ENCODE results near the gene ZNF799.
"Not testable (repeated sequence)": the region's sequence is repeated elsewhere in the genome, so short reads cannot be mapped to it uniquely, and the experiment has no call there.

The ZNF799 gene

DNA sequence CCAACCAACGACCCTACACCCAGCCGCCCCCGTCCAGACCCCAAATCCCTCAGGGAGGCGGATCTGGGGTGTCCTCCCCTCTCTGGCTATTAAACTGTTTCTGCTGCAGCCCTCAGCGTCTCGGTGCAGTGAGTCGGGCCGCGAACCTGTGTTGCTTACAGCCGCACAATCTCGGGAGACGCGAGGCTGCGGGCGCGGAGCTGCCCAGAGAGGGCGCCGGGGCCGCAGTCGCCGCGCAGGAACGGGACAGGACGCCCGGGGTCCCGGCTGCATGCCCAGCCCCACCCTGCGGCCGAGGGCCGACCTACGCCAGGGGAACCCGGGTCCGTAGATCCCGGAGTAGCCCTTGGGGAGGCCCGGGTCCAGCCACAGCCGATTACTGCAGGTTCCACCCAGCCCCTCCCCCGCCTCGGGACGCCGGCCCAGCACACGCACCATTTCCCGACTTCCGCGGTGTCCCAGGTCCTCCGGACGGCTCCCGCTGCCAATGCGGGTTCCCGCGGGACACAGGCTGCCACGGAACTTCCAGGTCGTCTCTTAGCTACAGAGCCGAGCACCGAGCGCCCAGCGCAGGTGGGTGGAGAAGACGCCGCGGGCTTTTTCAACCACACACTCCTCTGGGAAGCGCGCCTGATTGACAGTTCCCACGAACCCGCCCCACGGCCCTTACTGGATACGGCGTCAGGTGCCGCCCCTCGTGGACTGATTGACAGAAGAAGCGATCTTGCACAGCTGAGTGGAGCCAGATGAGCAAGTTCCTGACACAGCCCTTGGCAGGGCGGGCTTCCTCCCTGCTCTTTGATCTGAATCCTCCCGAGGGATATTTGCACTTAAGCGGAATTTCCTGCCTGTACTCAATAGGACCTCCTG, at the start of gene ZNF799:
TSS of gene ZNF799 (minus strand) at position 639 of the 870 bp plus-strand sequence. CDS start at position 438, 201 bp downstream.
- peak; percentile 96 for DNase-seq (ENCODE audit: low read depth)

DNA sequence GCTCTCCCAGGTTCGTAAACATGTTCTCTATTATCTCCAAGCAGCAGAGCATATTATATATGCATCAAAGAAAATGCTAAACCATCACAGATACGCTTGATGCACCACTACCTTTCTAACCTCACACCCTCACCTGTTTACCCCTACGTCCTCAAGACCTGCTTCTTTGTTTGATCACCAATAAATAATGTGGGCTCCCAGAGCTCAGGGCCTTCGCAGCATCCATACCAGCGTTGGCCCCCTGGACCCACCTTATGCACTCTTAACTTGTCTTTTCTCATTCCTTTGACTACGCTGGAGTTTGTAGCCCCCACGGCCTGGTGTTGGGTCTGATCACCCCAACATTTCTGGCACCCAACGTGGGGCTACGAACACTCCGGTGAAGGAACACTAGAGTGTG, 49.8 kb upstream of the ZNF799 start:
- no peak for DNase-seq (ENCODE audit: low read depth)

DNA sequence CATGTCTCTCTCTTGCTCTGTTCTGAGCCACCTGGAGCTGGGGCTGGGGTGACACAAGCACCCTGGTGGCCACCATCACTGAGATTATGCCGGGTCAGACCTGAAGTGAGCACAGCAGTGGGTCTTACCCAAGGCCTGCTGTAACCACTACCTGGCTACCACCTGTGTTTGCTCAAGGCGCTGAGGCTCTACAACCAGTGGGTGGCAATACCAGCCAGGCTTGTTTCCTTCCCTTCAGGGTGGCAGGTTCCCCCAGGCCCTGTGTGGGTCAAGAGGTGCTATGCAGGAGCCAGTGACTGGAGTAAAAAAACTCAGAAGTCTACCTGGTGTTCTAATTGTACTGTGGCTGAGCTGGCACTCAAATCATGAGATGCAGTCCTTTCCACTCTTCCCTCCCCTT, 47.7 kb upstream of the ZNF799 start:
- DNase-seq (ENCODE audit: low read depth): no peak

DNA sequence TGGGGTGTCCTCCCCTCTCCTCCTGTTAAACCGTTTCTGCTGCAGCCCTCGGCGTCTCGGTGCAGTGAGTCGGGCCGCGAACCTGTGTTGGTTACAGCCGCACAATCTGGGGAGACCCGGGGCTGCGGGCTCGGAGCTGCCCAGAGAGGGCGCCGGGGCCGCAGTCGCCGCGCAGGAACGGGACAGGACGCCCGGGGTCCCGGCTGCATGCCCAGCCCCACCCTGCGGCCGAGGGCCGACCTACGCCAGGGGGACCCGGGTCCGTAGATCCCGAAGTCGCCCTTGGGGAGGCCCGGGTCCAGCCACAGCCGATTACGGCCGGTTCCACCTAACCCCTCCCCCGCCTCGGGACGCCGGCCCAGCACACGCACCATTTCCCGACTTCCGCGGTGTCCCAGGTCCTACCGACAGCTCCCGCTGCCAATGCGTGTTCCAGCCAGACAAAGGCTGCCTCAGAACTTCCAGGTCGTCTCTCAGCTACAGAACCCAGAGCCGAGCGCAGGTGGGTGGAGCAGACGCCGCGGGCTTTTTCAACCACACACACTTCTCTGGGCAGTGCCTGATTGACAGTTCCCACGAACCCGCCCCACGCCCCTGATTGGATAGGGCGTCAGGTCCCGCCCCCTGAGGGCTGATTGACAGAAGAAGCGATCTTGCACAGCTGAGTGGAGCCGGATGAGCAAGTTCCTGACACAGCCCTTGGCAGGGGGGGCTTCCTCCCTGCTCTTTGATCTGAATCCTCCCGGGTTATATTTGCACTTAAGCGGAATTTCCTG, 39.7 kb upstream of the ZNF799 start, which contains the start of gene ZNF443:
TSS of gene ZNF443 (minus strand) at position 481 of the 776 bp plus-strand sequence. CDS start at position 374, 107 bp downstream.
- DNase-seq (ENCODE audit: low read depth): peak; percentile 97

DNA sequence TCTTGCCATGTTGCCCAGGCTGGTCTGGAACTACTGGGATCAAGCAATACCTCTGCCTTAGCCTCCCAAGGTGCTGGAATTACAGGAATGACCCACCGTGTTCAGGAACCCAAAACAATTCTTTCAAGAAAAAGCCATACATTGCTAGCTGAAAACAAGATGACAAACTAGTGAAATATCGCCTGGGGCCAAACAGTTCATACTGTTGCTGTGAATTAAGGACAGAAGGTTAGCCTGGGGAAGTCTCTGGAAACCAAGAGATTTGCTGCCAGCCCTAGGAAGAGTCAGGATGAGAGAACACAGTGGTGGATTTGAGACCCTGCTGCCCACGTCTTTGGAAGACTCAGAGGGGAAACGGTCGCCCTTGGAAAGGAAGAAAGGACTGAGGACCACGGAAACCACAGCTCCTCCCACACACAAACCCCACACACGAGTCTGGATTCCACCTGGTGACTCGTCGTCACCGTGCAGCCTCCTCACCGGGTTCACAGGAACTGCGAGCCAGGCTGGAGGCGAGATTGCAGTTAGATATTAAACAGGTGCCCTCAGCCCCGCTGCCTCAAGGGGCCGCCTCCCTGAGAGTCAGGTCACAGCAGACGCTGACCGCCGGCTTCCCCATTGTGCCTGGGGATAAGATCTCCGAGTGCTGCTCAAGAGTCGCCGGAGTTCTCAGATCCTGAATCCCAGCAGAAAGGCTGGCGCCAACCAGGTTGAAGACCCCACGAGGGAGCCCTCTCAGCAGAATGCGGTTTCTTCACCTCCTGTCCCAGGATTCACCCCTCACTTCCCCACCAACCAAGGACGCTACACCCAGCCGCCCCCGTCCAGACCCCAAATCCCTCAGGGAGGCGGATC, 38.8 kb upstream of the ZNF799 start:
- peak; percentile 38 for DNase-seq (ENCODE audit: low read depth)

DNA sequence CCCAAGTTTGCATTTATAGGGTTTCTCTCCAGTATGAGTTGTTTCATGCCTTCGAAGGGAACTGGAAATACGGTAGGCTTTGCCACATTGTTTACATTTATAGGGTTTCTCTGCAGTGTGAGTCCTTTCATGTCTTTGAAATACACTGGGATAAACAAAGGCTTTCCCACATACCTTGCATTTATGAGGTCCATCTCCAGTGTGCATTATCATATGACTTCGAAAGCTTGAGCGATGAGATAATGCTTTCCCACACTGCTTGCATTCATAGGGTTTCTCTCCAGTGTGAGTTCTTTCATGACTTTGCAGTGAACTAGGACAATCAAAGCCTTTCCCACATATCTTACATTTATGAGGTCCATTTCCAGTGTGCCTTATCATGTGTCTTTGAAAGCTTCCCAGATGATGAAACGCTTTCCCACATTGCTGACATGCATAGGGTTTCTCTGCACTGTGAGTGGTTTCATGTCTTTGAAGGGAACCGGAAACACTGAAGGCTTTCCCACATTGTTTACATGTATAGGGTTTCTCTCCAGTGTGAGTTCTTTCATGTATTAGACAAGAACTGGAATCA, 29.7 kb upstream of the ZNF799 start:
- not testable (repeated sequence) for DNase-seq (ENCODE audit: low read depth)

DNA sequence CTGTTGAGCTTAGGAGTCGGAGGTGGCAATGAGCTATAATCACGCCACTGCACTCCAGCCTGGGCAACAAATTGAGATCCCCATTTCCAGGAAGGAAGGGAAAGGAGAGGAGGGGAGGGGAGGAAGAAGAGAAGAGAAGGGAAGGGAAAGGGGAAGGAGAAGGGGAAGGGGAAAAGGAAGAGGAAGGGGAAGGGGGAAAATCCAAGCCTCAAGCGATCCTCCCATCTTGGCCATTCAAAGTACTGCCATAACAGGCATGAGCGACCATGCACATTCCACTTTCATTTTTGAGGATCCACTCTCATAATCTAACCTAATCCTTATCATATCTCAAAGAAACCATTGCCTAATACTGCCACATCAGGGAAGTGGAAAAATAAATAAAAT, 24.8 kb upstream of the ZNF799 start:
- DNase-seq (ENCODE audit: low read depth): no peak

DNA sequence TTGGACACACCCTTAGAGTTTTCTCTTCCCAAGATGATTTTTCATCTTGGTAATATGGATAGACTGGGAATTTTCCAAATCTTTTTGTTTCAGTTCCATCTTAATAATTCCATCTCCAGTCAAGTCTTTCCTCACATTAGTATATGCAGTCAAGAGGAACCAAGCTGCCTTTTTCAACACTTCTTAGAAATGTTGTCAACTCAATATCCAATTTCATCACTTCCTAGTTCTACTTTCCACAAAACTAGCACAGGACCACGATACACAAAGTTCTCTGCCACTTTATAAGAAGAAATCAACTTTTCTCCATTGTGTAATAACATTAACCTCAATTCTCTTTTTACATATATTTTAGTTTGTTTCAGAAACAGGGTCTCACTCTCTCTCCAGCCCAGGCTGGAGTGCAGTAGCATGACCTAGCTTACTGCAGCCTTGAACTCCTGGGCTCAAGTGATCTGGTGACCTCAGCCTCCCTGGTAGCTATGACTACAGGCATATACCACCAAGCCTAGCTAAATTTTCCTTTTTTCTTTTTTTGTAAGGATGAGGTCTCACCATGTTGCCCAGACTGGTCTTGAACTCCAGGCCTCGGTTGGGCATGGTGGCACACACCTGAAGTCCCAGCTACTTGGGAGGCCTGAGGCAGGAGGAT, 24.3 kb upstream of the ZNF799 start:
- DNase-seq (ENCODE audit: low read depth): no peak

DNA sequence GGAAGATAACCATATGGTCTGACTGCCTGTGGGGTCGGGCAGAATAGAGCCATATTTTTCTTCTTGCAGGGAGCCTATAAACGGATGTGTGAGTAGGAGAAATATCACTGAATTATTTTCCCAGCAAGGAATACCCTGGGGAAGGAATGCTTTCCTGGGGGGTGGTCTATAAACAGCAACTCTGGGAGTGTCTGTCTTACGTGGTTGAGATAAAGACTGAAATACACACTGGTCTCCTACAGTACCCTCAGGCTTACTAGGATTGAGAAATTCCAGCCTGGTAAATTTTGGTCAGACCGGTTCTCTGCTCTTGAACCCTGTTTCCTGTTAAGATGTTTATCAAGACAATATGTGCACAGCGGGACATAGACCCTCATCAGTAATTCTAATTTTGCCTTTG, 16.2 kb upstream of the ZNF799 start:
- not testable (repeated sequence) for DNase-seq (ENCODE audit: low read depth)

DNA sequence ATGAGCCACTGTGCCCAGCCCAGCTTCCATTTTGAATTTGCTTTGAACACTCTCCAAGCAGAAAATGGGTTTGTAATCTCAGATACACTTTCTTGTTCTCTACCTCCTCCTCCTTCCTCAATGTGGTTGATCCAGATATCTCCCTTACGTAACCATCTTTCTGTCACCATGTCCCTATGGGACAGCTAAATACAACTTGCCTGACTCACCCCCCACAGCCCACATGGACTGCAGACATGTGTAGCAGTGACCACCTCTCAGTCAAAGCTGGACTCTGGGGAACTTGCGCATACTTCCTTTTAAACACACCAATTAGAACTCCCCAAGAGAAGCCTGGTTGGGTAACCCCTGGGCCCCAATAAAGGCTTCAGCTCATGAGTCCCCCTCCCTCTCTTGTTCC, 10.8 kb upstream of the ZNF799 start:
- no peak for DNase-seq (ENCODE audit: low read depth)

DNA sequence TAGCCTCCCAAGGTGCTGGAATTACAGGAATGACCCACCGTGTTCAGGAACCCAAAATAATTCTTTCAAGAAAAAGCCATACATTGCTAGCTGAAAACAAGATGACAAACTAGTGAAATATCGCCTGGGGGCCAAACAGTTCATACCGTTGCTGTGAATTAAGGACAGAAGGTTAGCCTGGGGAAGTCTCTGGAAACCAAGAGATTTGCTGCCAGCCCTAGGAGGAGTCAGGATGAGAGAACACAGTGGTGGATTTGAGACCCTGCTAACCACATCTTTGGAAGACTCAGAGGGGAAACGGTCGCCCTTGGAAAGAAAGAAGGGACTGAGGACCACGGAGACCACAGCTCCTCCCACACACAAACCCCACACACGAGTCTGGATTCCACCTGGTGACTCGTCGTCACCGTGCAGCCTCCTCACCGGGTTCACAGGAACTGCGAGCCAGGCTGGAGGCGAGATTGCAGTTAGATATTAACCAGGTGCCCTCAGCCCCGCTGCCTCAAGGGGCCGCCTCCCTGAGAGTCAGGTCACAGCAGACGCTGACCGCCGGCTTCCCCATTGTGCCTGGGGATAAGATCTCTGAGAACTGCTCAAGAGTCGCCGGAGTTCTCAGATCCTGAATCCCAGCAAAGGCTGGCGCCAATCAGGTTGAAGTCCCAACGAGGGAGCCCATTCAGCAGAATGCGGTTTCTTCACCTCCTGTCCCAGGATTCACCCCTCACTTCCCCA, 1.0 kb downstream of the ZNF799 start:
- peak; percentile 50 for DNase-seq (ENCODE audit: low read depth)

DNA sequence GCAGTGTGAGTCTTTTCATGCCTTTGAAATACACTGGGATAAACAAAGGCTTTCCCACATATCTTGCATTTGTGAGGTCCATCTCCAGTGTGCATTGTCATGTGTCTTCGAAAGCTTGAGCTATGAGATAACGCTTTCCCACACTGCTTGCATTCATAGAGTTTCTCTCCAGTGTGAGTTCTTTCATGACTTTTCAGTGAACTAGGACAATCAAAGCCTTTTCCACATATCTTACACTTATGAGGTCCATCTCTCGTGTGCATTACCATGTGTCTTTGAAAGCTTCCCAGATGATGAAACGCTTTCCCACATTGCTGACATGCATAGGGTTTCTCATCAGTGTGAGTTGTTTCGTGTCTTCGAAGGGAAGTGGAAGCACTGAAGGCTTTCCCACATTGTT, 9.9 kb downstream of the ZNF799 start:
- not testable (repeated sequence) for DNase-seq (ENCODE audit: low read depth)

DNA sequence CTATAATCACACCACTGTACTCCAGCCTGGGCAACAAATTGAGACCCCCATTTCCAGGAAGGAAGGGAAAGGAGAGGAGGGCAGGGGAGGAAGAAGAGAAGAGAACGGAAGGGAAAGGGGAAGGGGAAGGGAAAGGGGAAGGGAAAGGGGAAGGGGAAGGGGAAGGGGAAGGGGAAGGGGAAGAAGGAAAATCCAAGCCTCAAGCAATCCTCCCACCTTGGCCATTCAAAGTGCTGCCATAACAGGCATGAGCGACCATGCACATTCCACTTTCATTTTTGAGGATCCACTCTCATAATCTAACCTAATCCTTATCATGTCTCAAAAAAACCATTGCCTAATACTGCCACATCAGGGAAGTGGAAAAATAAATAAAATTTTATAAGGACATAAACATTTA, 14.7 kb downstream of the ZNF799 start:
- DNase-seq (ENCODE audit: low read depth): not testable (repeated sequence)

DNA sequence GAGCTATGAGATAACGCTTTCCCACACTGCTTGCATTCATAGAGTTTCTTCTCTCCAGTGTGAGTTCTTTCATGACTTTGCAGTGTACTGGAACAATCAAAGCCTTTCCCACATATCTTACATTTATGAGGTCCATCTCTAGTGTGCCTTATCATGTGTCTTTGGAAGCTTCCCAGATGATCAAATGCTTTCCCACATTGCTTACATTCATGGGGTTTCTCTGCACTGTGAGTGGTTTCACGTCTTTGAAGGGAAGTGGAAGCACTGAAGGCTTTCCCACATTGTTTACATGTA, 20.7 kb downstream of the ZNF799 start:
- no peak for DNase-seq (ENCODE audit: low read depth)

DNA sequence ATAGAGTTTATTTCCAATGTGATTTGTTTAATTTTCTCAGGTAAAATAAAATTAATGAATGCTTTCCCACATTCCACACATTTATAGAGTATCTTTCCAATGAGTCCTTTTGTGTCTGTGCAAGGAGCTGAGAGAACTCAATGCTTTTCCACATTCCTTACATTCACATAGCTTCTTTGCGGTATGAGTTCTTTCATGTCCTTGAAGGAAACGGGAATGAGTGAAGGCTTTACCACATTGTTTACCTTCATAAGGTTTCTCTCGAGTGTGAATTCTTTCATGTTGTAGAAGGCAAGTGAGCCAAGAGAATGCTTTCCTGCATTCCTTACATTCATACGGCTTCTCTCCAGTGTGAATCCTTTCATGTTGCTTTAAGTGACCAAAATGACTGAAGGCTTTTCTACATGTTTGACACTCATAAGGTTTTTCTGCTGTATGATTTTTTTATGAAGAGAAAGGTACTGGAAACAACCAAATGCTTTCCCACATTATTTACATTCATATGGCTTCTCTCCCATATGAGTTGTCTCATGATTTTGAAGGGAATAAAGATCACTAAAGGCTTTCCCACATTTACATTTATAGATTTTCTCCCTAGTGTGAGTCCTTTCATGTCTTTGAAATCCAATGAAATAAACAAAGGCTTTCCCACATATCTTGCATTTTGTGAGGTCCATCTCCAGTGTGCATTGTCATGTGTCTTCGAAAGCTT, 21.2 kb downstream of the ZNF799 start:
- DNase-seq (ENCODE audit: low read depth): no peak

DNA sequence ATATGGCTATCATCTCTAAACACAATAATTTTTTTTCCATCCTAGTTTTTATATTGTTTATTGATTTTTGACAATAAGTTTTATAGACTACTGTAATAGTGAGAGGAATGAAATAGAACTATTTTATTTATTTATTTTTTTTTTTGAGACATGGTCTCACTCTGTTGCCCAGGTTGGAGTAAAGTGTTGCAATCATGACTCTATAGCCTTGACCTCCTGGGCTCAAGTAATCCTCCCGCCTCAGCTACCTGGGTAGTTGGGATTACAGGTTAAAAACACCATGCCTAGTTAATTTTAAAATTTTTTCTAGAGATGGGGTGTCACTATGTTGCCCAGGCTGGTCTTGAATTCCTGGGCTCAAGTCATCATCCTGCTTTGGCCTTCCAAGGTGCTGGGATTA, 27.0 kb downstream of the ZNF799 start:
- no peak for DNase-seq (ENCODE audit: low read depth)

DNA sequence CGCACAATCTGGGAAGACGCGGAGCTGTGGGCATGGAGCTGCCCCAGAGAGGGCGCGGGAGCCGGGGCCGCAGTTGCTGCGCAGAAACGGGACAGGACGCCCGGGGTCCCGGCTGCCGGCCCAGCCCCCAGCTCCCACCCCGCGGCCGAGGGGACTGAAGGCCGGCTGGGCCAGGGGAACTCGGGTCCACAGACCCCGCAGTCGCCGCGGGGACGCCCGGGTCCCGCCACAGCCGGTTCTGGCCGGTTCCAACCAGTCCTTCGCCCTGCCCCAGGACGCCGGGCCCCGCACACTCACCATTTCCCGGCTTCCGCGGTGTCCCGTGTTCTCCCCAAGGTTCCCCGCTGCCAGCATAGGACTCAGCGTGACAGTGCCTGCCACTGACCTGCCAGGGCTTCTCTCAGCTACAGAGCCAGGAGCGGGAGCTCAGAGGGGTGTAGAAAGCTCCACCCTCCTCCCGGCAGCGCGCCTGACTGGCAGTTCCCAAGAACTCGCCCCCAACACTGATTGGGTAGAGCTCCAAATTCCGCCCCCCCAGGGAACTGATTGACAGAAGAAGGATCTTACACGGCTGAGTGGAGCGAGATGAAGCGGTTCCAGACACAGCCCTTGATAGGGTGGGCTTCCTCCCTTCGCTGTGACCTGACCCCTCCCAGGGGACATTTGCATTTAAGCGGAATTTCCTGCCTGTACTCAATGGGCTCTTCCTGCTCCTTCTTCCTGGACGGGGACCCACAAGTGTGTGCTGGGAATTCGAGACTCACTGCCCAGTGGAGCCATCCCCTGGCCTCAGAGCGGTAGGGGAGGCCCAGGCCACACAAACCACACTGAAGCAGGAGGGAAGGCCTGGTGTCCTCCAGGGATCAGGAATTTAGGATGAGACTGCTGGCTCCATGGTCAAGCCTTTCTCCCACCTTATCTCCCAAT, 35.6 kb downstream of the ZNF799 start, which contains the start of gene ZNF442:
TSS of gene ZNF442 (minus strand) at position 448 of the 927 bp plus-strand sequence. CDS start 2,052 bp downstream, outside the sequence.
- peak; percentile 97 for DNase-seq (ENCODE audit: low read depth)

DNA sequence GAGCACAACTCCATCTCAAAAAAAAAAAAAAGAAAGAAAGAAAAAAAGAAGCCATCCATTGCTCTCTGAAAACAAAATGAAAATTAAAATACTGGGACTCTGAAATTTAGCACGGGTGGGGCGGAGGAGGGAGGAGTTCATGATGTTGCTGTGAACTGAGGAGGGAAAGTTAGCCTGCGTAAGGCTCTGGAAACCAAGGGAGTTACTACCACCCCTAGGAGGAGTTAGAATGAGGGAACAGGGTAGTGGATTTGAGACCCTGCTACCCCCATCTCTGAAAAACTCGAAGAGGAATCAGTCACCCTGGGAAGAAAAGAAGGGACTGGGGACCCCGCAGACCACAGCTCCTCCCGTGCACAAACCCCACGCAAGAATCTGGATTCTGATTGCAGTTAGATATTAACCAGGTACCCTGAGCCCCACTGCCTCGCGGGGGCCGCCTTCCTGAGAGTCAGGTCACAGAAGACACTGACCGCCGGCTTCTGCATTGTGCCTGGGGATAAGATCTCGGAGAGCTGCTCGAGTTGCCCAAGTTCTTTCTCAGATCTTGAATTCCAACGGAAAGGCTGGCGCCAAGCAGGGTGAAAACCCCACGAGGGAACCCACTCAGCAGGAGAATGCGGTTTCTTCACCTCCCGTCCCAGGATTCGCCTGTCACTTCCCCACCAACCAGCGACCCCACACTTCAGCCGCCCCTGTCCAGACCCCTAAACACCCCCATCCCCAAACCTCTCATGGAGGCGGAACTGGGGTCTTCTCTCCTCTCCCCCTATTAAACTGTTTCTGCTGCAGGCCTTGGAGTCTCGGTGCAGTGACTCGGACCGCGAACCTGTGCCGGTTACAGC, 36.5 kb downstream of the ZNF799 start:
- DNase-seq (ENCODE audit: low read depth): peak; percentile 34

Measured in EH (cell line).